Upper lobe of left lung (tissue), 4 donors: ENCODE results near the gene FARSB.

Experiments used
- CTCF ChIP-seq, 6 experiments: fragments of 450-650 bp in 4 of 6; fragments of 200-600 bp in 2 of 6; sonication (generic) in 2 of 6; IDR thresholded peaks; one replicate each; pipeline ENCODE4 v1.5.1; 2016 to 2019; ENCODE audit warnings: antibody characterized with exemption in 6 of 6
- POLR2A ChIP-seq, 4 donors: fragments of 450-650 bp; IDR thresholded peaks; one replicate each; pipeline ENCODE4 v1.5.1; 2016 to 2017; ENCODE audit warnings: antibody characterized with exemption in 4 of 4, mild to moderate bottlenecking in 2 of 4
- POLR2AphosphoS5 ChIP-seq, 2 donors: sonication (generic); formaldehyde crosslinking; IDR thresholded peaks; one replicate each; pipeline ENCODE4 v1.5.1; 2017; ENCODE audit warnings: antibody characterized with exemption in 2 of 2

- TF ChIP-seq POLR2A (IDR thresholded peaks at IDR 0.05): no peak
- no peak for TF ChIP-seq CTCF (IDR thresholded peaks at IDR 0.05)
- no peak for TF ChIP-seq POLR2AphosphoS5 (IDR thresholded peaks at IDR 0.05)
These were observed 109.8 kb downstream of the FARSB start for GRCh38 chr2:222545823-222546795.
